GM12875 (cell line): ENCODE measurements around the gene ABLIM2.

Experiments
- H3K4me3 ChIP-seq: one replicate; pipeline ENCODE4 v1.5.1; 2011; ENCODE audit warnings: low read depth, low read length, control low read depth
- TF ChIP-seq, protein P1 (sequence below): IDR thresholded peaks from 2 replicates; pipeline ENCODE4 v1.5.1; 2011; ENCODE audit warnings: low read depth, mild to moderate bottlenecking, control low read depth, inconsistent platforms, low read length, moderate library complexity, borderline replicate concordance; ENCODE audit not compliant: insufficient read depth

ABLIM2 gene

DNA sequence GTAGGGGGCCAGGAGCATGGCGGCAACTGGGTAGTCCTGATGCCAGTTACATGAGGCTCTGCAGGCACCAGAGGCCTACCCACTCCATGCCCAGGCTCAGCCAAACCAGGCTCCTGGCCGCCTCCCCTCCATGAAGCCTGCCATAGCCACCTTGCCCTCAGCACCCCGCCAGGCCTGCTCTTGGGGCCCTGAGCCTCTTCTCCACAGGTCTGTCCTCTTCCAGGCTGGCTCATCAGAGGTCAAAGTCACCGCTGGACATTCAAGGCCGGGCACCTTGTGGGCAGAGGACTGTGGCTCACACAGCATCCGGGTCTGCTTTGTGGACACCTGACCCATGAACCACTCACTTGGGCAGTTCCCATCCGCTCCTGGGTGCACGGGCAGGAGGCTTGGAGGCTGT, 158.9 kb downstream of the ABLIM2 start:
- TF ChIP-seq, protein P1, sequence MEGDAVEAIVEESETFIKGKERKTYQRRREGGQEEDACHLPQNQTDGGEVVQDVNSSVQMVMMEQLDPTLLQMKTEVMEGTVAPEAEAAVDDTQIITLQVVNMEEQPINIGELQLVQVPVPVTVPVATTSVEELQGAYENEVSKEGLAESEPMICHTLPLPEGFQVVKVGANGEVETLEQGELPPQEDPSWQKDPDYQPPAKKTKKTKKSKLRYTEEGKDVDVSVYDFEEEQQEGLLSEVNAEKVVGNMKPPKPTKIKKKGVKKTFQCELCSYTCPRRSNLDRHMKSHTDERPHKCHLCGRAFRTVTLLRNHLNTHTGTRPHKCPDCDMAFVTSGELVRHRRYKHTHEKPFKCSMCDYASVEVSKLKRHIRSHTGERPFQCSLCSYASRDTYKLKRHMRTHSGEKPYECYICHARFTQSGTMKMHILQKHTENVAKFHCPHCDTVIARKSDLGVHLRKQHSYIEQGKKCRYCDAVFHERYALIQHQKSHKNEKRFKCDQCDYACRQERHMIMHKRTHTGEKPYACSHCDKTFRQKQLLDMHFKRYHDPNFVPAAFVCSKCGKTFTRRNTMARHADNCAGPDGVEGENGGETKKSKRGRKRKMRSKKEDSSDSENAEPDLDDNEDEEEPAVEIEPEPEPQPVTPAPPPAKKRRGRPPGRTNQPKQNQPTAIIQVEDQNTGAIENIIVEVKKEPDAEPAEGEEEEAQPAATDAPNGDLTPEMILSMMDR, result no peak

DNA sequence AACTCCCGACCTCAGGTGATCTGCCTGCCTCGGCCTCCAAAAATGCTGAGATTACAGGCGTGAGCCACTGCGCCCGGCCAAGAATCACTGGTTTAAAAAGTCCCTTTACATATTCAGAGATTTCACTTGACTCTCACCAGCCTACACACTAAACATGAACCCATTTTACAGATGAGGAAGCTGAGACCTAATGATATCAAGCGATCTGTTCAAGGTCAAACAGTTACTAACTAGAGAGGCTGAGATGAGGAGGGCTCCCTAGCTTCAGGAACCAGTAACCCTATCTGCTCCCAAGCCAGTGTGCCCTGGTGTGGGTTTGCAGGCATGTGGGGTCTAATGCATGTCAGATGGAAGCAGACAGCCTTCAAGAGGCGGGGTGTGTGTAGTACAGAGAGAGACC, 159.3 kb downstream of the ABLIM2 start:
- no peak overlapping the region for H3K4me3 ChIP-seq
- TF ChIP-seq, protein P1, result no peak

More for the DNA sequence above, 158.9 kb downstream of the ABLIM2 start:
- H3K4me3 ChIP-seq, result no peak overlapping the region

DNA sequence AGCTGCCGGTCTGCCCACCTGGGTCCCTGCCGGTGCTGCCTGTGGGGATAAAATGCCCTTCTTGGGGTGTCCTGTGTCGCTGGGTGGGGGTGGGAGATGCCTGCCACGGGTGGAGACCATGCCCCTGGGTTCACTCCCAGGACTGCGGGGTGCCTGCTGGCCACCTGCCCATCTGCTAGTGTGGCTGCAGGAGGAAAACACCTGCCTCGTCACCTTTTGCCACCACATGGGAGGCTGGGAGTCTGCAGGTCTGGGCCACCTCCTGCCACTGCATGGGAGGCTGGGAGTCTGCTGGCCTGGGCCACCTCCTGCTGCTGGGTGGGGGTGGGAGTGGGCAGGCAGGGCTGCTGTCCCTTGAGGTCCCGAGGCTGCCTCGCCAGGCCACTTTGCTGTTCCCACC, 160.2 kb downstream of the ABLIM2 start:
- no peak overlapping the region for H3K4me3 ChIP-seq
- TF ChIP-seq, protein P1, result no peak

DNA sequence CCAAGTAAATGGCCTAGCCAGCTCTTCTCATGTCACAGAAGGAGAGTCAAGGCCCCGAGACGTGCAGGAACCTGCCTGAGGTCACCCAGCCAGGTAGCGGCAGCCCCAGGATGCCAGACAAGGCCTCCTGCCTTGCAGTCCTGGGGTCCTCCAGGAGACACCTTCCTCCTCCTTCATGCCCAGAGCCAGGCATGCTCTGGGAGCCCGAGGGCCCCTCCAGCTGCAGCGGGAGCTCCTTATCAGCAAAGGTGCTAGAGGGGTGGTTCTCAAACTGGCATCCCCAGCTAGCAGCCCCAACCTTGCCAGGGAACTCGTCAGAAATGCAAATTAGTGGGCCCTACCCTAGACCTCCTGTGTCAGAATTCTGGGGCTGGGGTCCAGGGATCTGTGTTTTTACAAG, 162.7 kb downstream of the ABLIM2 start:
- TF ChIP-seq, protein P1, result no peak
- no peak overlapping the region for H3K4me3 ChIP-seq

DNA sequence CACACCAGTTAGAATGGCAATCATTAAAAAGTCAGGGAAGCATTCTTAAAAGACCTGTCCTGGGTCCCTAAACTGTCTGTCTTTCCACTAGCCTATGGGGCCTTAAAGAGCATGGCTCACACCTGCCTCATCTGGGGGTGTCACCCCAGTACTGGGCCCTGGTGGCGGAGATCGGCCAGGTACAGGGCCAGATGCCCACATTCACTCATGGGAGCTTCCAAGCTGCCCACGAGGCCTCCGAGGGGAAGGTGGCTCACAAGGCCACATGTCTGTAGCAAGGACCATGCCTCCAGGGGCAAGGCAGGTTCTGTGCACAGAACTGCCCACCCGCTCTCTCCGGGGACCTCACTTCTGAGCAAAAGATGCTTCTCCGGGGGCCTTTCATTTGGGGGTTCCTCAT, 163.5 kb downstream of the ABLIM2 start:
- TF ChIP-seq, protein P1, result no peak
- no peak overlapping the region for H3K4me3 ChIP-seq

DNA sequence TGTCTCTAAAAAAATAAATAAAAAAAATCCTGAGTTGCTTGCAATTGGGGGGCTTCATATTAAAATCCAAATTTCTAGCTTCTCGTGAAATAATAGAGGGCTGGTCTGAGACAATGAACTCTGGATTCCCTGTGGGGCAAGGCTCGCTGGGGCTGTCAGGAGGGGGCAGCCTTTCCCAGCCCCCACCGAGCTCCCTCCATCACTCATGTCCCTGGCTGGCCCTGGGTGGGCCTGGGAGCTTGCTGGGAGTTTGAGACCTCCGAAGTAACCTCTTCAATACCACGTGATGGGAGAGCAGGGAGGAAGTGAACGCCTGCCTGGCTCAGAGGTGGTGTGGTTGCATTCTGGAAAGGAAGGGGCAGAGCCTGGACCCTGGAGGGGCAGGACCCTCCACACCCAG, 164.9 kb downstream of the ABLIM2 start:
- no peak overlapping the region for H3K4me3 ChIP-seq
- TF ChIP-seq, protein P1, result no peak

DNA sequence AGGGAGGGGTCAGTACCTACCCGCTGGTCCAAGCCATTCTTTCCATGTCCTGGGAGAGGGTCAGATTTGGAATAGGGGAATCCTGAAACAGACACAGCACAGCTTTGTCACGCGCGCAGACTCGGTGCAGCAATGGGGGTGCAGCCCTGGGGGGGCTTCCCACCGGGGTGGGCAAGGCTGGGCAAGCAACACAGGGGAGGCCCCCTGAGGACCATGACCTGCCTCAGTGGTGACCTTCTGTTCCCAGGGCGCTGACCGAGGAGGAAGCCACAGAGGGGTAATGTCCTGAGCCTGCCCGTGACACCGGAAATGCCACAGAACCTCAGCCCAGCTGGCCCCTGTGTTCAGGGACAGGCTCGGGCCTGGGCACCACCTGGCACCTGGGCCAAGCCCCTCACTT, 165.8 kb downstream of the ABLIM2 start:
- H3K4me3 ChIP-seq, result no peak overlapping the region

More for the DNA sequence above, 165.8 kb downstream of the ABLIM2 start:
- TF ChIP-seq, protein P1, result no peak
